Measurements from ENCODE around the gene CACNA1B. TPM values are rescaled to one million over a fixed set of nuclear protein-coding genes. Genes with fewer than 3 reads are reported as not detected.

CACNA1B gene
- total and polyA plus RNA-seq, 4 donors: 0.01 to 0.20 (median 0.09) TPM; not detected in 1

- Histone ChIP-seq H3K27ac (ENCODE audit: low read depth in 1 of 2, low read length in 1 of 2) (no peak overlapping the region), H3K4me3 (no peak overlapping the region), H3K4me1 (ENCODE audit: control insufficient read depth in 5 of 5, insufficient read depth in 5 of 5, low read length in 5 of 5) (no peaks in the 10 kb centered on the region), H3K9ac (ENCODE audit: insufficient read depth in 1 of 2, low read length in 2 of 2) (no peak overlapping the region), H3K36me3 (ENCODE audit: control insufficient read depth in 4 of 4, insufficient read depth in 4 of 4, low read length in 4 of 4) (no peaks in the 10 kb centered on the region), H3K9me3 (ENCODE audit: control insufficient read depth in 4 of 4, insufficient read depth in 3 of 4, low read length in 3 of 4) (peaks cover 0 to 5% (median 0%) of the 10 kb centered on the region in 4 donors), H3K27me3 (ENCODE audit: control insufficient read depth in 3 of 3, insufficient read depth in 3 of 3, low read length in 2 of 3) (no peaks in the 10 kb centered on the region)
- TF ChIP-seq, protein P1, sequence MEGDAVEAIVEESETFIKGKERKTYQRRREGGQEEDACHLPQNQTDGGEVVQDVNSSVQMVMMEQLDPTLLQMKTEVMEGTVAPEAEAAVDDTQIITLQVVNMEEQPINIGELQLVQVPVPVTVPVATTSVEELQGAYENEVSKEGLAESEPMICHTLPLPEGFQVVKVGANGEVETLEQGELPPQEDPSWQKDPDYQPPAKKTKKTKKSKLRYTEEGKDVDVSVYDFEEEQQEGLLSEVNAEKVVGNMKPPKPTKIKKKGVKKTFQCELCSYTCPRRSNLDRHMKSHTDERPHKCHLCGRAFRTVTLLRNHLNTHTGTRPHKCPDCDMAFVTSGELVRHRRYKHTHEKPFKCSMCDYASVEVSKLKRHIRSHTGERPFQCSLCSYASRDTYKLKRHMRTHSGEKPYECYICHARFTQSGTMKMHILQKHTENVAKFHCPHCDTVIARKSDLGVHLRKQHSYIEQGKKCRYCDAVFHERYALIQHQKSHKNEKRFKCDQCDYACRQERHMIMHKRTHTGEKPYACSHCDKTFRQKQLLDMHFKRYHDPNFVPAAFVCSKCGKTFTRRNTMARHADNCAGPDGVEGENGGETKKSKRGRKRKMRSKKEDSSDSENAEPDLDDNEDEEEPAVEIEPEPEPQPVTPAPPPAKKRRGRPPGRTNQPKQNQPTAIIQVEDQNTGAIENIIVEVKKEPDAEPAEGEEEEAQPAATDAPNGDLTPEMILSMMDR (IDR thresholded peaks at IDR 0.05; ENCODE audit: control extremely low read depth, extremely low read depth): no peak
- ATAC-seq (ENCODE audit: insufficient read depth, low FRiP score): no peak
- DNase-seq: no peak
- 63 to 67% methylated on average over 8 of the region's 8 CpGs for WGBS, 2 donors
Observed at GRCh38 chr9:138057726-138058125, 180.1 kb downstream of the CACNA1B start.

DNA sequence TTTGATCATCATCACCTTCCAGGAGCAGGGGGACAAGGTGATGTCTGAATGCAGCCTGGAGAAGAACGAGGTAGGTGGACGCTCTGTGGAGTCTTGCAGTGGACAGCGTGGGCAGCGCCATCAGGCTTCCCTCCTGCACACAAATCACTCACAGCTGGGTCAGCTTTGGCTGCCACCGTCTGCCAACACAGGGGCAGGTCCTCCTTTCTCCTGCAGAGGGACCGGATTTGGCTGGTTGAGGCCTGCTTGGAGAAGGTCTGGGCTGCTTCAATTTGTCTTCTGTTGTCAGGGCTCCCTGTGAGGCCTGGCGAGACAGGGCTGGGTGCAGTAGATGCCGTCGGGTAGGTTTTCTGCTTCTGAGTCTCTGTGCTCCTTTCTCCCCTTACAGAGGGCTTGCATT is 180.6 kb downstream of the CACNA1B start:
- Histone ChIP-seq H3K9ac (ENCODE audit: insufficient read depth in 1 of 2, low read length in 2 of 2) (no peak overlapping the region), H3K27me3 (ENCODE audit: control insufficient read depth in 3 of 3, insufficient read depth in 3 of 3, low read length in 2 of 3) (no peaks in the 10 kb centered on the region), H3K36me3 (ENCODE audit: control insufficient read depth in 4 of 4, insufficient read depth in 4 of 4, low read length in 4 of 4) (no peaks in the 10 kb centered on the region), H3K9me3 (ENCODE audit: control insufficient read depth in 4 of 4, insufficient read depth in 3 of 4, low read length in 3 of 4) (peaks cover 0 to 5% (median 0%) of the 10 kb centered on the region in 4 donors), H3K4me3 (no peak overlapping the region), H3K4me1 (ENCODE audit: control insufficient read depth in 5 of 5, insufficient read depth in 5 of 5, low read length in 5 of 5) (no peaks in the 10 kb centered on the region), H3K27ac (ENCODE audit: low read depth in 1 of 2, low read length in 1 of 2) (no peak overlapping the region)
- TF ChIP-seq, protein P1 (IDR thresholded peaks at IDR 0.05; ENCODE audit: control extremely low read depth, extremely low read depth): no peak
- DNase-seq: no peak
- no peak for ATAC-seq (ENCODE audit: insufficient read depth, low FRiP score)
- 87 to 91% methylated on average over 9 of the region's 9 CpGs for WGBS, 2 donors

DNA sequence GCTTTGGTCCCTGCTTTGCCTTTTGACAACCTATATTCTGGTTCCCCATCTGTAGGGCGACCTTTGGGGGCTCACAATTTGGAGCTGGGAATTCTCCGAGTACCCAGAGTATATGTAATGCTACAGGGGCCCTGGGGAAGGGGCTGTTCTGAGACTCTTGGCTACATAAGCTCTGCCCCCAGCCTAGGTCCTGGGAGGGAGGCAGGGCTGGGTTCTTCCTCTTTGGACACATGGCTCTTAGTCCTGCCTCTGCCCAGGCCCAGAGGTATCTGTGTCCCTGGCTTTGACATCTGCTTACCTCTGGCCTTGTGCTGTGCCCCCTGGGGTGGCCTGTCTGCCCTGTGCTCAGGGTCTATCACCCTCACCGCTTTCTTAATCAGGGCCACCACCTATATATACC is 181.6 kb downstream of the CACNA1B start:
- Histone ChIP-seq H3K4me1 (ENCODE audit: control insufficient read depth in 5 of 5, insufficient read depth in 5 of 5, low read length in 5 of 5) (no peaks in the 10 kb centered on the region), H3K27me3 (ENCODE audit: control insufficient read depth in 3 of 3, insufficient read depth in 3 of 3, low read length in 2 of 3) (no peaks in the 10 kb centered on the region), H3K9me3 (ENCODE audit: control insufficient read depth in 4 of 4, insufficient read depth in 3 of 4, low read length in 3 of 4) (peaks cover 0 to 3% (median 0%) of the 10 kb centered on the region in 4 donors), H3K27ac (ENCODE audit: low read depth in 1 of 2, low read length in 1 of 2) (no peak overlapping the region), H3K9ac (ENCODE audit: insufficient read depth in 1 of 2, low read length in 2 of 2) (no peak overlapping the region), H3K4me3 (no peak overlapping the region), H3K36me3 (ENCODE audit: control insufficient read depth in 4 of 4, insufficient read depth in 4 of 4, low read length in 4 of 4) (no peaks in the 10 kb centered on the region)
- WGBS, 2 donors: 86 to 88% methylated on average over 3 of the region's 3 CpGs
- ATAC-seq (ENCODE audit: insufficient read depth, low FRiP score): no peak
- no peak for DNase-seq
- TF ChIP-seq, protein P1 (IDR thresholded peaks at IDR 0.05; ENCODE audit: control extremely low read depth, extremely low read depth): no peak

DNA sequence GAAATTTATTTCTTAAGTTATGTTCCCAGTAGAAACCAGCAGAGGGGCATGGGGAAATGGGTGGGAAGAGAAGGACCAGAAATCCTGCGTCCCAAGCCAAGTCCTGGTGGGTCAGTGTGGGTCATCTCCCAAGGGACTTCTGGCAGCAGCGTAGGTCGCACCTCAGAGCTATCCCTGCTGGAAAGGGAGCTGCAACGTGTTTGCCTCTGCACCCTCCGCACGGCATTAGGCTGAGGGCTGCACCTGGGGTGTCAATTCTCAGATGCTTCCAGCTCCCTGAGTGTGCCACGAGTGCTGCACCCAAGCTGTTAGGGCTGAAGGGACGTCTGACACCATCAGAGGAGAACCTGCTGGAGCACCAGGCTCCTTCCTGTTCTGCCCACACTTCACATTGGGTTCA is 182.8 kb downstream of the CACNA1B start:
- H3K4me3 ChIP-seq: no peak overlapping the region
- TF ChIP-seq, protein P1 (IDR thresholded peaks at IDR 0.05; ENCODE audit: control extremely low read depth, extremely low read depth): no peak
- H3K4me1 ChIP-seq (ENCODE audit: control insufficient read depth in 5 of 5, insufficient read depth in 5 of 5, low read length in 5 of 5): no peaks in the 10 kb centered on the region
- H3K27ac ChIP-seq (ENCODE audit: low read depth in 1 of 2, low read length in 1 of 2): no peak overlapping the region
- H3K9me3 ChIP-seq (ENCODE audit: control insufficient read depth in 4 of 4, insufficient read depth in 3 of 4, low read length in 3 of 4): peaks cover 0 to 3% (median 0%) of the 10 kb centered on the region in 4 donors
- no peaks in the 10 kb centered on the region for H3K27me3 ChIP-seq (ENCODE audit: control insufficient read depth in 3 of 3, insufficient read depth in 3 of 3, low read length in 2 of 3)
- H3K36me3 ChIP-seq (ENCODE audit: control insufficient read depth in 4 of 4, insufficient read depth in 4 of 4, low read length in 4 of 4): no peaks in the 10 kb centered on the region
- no peak overlapping the region for H3K9ac ChIP-seq (ENCODE audit: insufficient read depth in 1 of 2, low read length in 2 of 2)
- ATAC-seq (ENCODE audit: insufficient read depth, low FRiP score) (no peak), DNase-seq (no peak)
- WGBS, 2 donors: 81 to 85% methylated on average over 8 of the region's 8 CpGs

All from lung (tissue), 12 donors.